Heart left ventricle (tissue), 13 donors: ENCODE data around the gene CLASP2.

ENCODE experiments used
- POLR2A ChIP-seq, 2 donors: fragments of 450-650 bp; IDR thresholded peaks; one replicate each; pipeline ENCODE4 v1.6.1; 2017; ENCODE audit warnings: antibody characterized with exemption in 2 of 2, mild to moderate bottlenecking in 2 of 2, moderate library complexity in 2 of 2
- TF ChIP-seq, protein P1 (sequence below), 12 donors: fragments of 200-600 bp; sonication (generic) in 4 of 12; IDR thresholded peaks; one replicate each; pipeline versions ENCODE4 v1.5.0 to v1.8.0; 2018 to 2022; ENCODE audit warnings: antibody characterized with exemption in 12 of 12, mild to moderate bottlenecking in 5 of 12
- donor health status: ischemic (EF 13 %, LVEDD 7.1; RV severe dilation, severe dysfunction).
- donor health status: DM: no; HTN: yes; CAD: no.
- donor health status: DM: no; HTN: no; CAD: no.
- donor health status: ischemic (EF 25% LVEDD 6.9; RV normal size, moderate dysfunction).
- donor health status: ischemic (EF 25% LVEDD 5.7; RV mildly dilated, moderate dysfunction).
- donor health status: ischemic (EF 35%, LVEDD 5.7; RV mildly dilated, moderate dysfunction).
- donor health status: nonischemic (EF 11% LVEDD 7.7; RV severe dilation, severe dysfunction).
- donor health status: DM: yes; HTN: yes; CAD: no.
- donor health status: PGD.
- donor health status: ischemic (EF 29% LVEDD 5.4; RV normal size, mild dysfunction).
- donor health status: nonischemic (EF 23%, LVEDD 6.1; RV moderate dilation, normal function).

GRCh38 chr3:33717866-33718594 lies at the start of gene CLASP2:
- TF ChIP-seq, protein P1, sequence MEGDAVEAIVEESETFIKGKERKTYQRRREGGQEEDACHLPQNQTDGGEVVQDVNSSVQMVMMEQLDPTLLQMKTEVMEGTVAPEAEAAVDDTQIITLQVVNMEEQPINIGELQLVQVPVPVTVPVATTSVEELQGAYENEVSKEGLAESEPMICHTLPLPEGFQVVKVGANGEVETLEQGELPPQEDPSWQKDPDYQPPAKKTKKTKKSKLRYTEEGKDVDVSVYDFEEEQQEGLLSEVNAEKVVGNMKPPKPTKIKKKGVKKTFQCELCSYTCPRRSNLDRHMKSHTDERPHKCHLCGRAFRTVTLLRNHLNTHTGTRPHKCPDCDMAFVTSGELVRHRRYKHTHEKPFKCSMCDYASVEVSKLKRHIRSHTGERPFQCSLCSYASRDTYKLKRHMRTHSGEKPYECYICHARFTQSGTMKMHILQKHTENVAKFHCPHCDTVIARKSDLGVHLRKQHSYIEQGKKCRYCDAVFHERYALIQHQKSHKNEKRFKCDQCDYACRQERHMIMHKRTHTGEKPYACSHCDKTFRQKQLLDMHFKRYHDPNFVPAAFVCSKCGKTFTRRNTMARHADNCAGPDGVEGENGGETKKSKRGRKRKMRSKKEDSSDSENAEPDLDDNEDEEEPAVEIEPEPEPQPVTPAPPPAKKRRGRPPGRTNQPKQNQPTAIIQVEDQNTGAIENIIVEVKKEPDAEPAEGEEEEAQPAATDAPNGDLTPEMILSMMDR (IDR thresholded peaks at IDR 0.05): peak in 2 of 12 donors; percentile 7 to 15
- peak in 1 of 2 donors; percentile 83 for TF ChIP-seq POLR2A (IDR thresholded peaks at IDR 0.05)
